ENCODE measurements around the gene CTNND2. TPM values are rescaled to one million over a fixed set of nuclear protein-coding genes. Genes with fewer than 3 reads are reported as not detected.
A peak's percentile ranks its signal among the peaks of the same experiment; 100 is the strongest.

CTNND2 gene
- total RNA-seq, 1 donor from 2014 or later = 40.0 TPM

GRCh38 chr5:11527652-11528349 is 376.4 kb downstream of the CTNND2 start:
- Mint-ChIP-seq H3K9me3 (no peaks in the 10 kb centered on the region), H3K36me3 (ENCODE audit: low read depth) (no peaks in the 10 kb centered on the region), H3K27ac (ENCODE audit: unreplicated experiment) (no peak overlapping the region), H3K4me1 (peaks cover 50% of the 10 kb centered on the region), H3K4me3 (no peak overlapping the region), H3K27me3 (ENCODE audit: low read depth) (no peaks in the 10 kb centered on the region)
- no peak for DNase-seq (ENCODE audit: low read depth, low spot score)
- no peak for TF ChIP-seq CTCF (conservative IDR thresholded peaks at IDR 0.05)

DNA sequence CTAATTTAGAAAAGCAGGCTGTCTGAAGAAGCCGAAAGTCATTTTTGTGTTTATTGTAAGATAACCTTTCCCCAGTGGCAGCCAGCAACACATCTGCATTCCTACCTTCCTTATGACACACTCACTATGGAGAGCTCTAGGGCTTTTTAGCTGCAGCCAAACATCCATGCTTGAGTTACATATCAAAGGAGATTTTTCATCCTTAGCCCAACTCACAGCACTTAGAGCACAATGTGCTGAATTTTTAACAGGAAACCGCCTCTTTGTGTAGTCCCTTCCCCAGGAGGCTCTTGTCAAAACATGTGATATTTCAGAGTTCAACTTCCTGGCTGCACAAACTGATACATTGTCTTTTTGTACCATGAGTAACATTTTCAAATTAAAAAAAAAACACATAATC is 379.2 kb downstream of the CTNND2 start:
- peak overlapping the region; percentile 76 for H3K27ac Mint-ChIP-seq (ENCODE audit: unreplicated experiment)
- H3K27me3 Mint-ChIP-seq (ENCODE audit: low read depth) = no peaks in the 10 kb centered on the region
- H3K4me1 Mint-ChIP-seq = peaks cover 49% of the 10 kb centered on the region
- no peaks in the 10 kb centered on the region for H3K36me3 Mint-ChIP-seq (ENCODE audit: low read depth)
- H3K4me3 Mint-ChIP-seq = no peak overlapping the region
- TF ChIP-seq CTCF (conservative IDR thresholded peaks at IDR 0.05) = no peak
- H3K9me3 Mint-ChIP-seq = no peaks in the 10 kb centered on the region
- no peak for DNase-seq (ENCODE audit: low read depth, low spot score)

DNA sequence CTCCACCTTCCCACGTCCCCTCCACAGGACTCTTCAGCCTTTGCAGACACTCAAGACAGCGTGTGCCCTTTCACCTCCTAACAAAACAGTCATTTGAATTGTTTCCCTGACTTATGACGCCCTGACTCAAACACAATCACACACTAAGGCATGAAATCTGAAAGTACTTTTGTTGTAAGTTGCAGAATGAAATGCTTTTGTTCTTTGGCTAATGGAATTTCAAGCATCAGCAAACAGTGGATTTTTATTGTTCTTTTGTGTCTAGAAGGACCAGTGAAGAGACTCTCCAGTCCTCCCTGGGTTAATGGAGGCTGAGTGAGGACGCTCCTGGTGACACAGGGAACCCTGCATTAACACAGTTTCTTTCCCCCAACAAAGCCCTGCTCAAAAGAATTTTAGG is 380.1 kb downstream of the CTNND2 start:
- peak overlapping the region; percentile 9 for H3K27ac Mint-ChIP-seq (ENCODE audit: unreplicated experiment)

DNA sequence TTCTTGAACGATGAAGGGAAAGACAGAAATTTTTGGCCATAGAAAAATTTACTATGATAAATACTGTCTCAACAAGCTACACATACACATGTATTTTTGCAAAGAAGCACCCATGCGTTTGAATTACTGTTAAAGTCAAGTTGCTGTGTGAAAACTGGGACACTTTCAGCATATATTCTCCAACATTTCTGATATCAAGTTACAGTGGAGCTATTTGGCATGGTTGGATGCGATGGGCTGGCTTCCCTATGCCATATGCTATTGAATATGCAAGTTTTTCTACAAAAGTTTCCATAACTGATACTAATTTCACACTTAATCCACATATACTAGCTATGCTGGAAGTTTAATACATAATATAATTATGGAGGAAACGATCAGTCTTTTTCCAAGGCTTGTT is 381.4 kb downstream of the CTNND2 start:
- peaks cover 41% of the 10 kb centered on the region for H3K4me1 Mint-ChIP-seq
- no peak for DNase-seq (ENCODE audit: low read depth, low spot score)

More for the DNA sequence above, 380.1 kb downstream of the CTNND2 start:
- TF ChIP-seq CTCF (conservative IDR thresholded peaks at IDR 0.05) = no peak
- H3K36me3 Mint-ChIP-seq (ENCODE audit: low read depth) = no peaks in the 10 kb centered on the region
- no peak for DNase-seq (ENCODE audit: low read depth, low spot score)
- H3K4me3 Mint-ChIP-seq = no peak overlapping the region
- no peaks in the 10 kb centered on the region for H3K27me3 Mint-ChIP-seq (ENCODE audit: low read depth)
- H3K4me1 Mint-ChIP-seq = peaks cover 48% of the 10 kb centered on the region
- H3K9me3 Mint-ChIP-seq = no peaks in the 10 kb centered on the region

GRCh38 chr5:11520241-11520930 is 383.9 kb downstream of the CTNND2 start:
- H3K36me3 Mint-ChIP-seq (ENCODE audit: low read depth) = no peaks in the 10 kb centered on the region
- no peaks in the 10 kb centered on the region for H3K9me3 Mint-ChIP-seq
- H3K4me3 Mint-ChIP-seq = no peak overlapping the region
- H3K27ac Mint-ChIP-seq (ENCODE audit: unreplicated experiment) = no peak overlapping the region
- H3K4me1 Mint-ChIP-seq = peaks cover 28% of the 10 kb centered on the region
- H3K27me3 Mint-ChIP-seq (ENCODE audit: low read depth) = no peaks in the 10 kb centered on the region
- TF ChIP-seq CTCF (conservative IDR thresholded peaks at IDR 0.05) = no peak
- DNase-seq (ENCODE audit: low read depth, low spot score) = no peak

More for the DNA sequence above, 381.4 kb downstream of the CTNND2 start:
- H3K9me3 Mint-ChIP-seq = no peaks in the 10 kb centered on the region
- no peak overlapping the region for H3K4me3 Mint-ChIP-seq
- no peaks in the 10 kb centered on the region for H3K27me3 Mint-ChIP-seq (ENCODE audit: low read depth)
- no peak overlapping the region for H3K27ac Mint-ChIP-seq (ENCODE audit: unreplicated experiment)
- TF ChIP-seq CTCF (conservative IDR thresholded peaks at IDR 0.05) = no peak
- H3K36me3 Mint-ChIP-seq (ENCODE audit: low read depth) = no peaks in the 10 kb centered on the region
